NCI-H1436 treated with DMSO at 0.1 percent for 48 hours (cell line): Measurements from ENCODE around the gene MESP1.

Source experiments
- DNase-seq: peaks from one replicate; lab custom pipeline; 2025; lab: John Stamatoyannopoulos, UW

The MESP1 gene

DNA sequence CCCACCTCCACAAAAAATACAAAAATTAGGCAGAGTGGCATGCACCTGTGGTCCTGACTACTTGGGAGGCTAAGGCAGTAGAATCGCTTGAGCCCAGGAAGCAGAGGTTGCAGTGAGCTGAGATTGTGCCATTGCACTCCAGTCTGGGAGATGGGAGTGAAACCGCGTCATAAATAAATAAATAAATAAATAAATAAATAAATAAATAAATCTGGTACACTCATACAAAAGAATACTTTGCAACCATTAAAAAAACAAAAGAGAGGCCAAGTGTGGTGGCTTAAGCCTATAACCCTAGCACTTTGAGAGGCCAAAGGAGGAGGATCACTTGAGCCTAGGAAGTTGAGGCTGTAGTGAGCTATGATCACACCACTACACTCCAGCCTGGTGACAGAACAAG, 28.0 kb downstream of the MESP1 start:
- no peak for DNase-seq

DNA sequence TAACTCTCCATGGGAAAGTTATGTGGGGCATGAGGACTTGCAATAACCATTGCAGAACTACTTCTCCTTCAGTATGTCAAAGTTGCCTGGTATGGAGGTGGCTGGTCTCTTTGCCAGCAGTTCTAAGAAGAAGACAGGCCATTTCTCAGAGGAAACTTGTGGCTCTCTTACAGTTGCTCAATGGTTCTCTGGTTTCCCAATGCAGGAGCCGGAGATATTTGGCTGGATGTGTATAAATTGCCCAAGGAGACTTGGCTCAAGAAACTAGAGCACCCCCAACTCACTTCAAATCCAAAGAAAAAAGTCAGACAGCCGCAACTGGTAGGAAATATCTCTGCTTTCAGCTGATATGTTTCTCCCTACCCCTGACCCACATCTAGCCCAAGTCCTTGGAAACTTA, 36.3 kb downstream of the MESP1 start:
- DNase-seq, result no peak

DNA sequence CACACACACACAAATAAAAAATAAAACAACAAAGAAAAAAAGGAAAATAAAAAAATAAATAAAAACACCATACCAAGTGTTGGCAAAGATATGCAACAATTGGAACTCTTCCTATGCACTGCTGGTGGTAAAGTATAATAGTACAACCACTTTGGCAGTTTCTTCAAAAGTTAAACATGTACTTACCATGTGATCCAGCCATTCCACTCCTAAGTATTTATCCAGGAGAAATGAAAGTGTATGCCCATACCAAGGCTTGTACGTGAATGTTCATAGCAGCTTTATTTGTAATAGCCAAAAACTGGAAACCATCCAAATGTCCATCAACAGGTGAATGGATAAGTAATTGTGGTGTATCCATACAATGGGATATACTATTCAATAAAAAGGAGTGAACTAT, 43.5 kb downstream of the MESP1 start:
- no peak for DNase-seq

DNA sequence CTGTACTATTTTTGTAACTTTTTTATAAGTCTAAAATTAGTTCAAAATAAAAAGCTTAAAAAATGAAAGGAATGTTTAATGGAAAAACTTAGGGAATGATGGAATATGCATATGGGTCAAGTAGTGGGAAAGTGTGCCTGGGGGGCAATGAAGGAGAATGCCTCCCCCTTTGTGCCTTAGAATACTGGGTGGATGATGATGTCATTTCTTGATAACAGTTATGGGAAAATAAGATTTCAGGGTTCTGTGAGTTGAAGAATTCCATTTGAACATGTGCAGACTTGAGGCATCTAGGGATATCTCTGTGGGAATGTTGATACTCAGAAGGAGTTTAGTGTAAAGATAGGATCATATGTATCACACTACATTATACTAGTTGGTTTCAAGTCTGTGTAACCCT, 46.6 kb downstream of the MESP1 start:
- no peak for DNase-seq
